GM21723 (cell line): ENCODE measurements around the gene FRAS1.
"Not testable (repeated sequence)": the region's sequence is repeated elsewhere in the genome, so short reads cannot be mapped to it uniquely, and the experiment has no call there.

ENCODE experiments used
- ATAC-seq: cut with Tn5 transposase; IDR thresholded peaks from one replicate; pipeline ENCODE4 v1.9.1; 2021; ENCODE audit warnings: mild to moderate bottlenecking, moderate library complexity; ENCODE audit not compliant: unreplicated experiment

FRAS1 gene

GRCh38 chr4:78493731-78494130 lies 436.6 kb downstream of the FRAS1 start:
- no peak for ATAC-seq

GRCh38 chr4:78496021-78496643 lies 439.0 kb downstream of the FRAS1 start:
- no peak for ATAC-seq

GRCh38 chr4:78506260-78506659 lies 449.1 kb downstream of the FRAS1 start:
- ATAC-seq = not testable (repeated sequence)

GRCh38 chr4:78509043-78509442 lies 451.9 kb downstream of the FRAS1 start:
- ATAC-seq = no peak

GRCh38 chr4:78510108-78510507 lies 453.0 kb downstream of the FRAS1 start:
- no peak for ATAC-seq

- no peak for ATAC-seq
Measured at GRCh38 chr4:78510681-78511080, 453.6 kb downstream of the FRAS1 start.

- no peak for ATAC-seq
Measured at GRCh38 chr4:78512357-78512920, 455.3 kb downstream of the FRAS1 start.

- no peak for ATAC-seq
Measured at GRCh38 chr4:78513411-78513975, 456.4 kb downstream of the FRAS1 start.

GRCh38 chr4:78517050-78517652 lies 460.0 kb downstream of the FRAS1 start:
- no peak for ATAC-seq

GRCh38 chr4:78518561-78518960 lies 461.4 kb downstream of the FRAS1 start:
- no peak for ATAC-seq

- ATAC-seq = no peak
Measured at GRCh38 chr4:78519962-78520361, 462.8 kb downstream of the FRAS1 start.

GRCh38 chr4:78520808-78521226 lies 463.7 kb downstream of the FRAS1 start:
- no peak for ATAC-seq

- no peak for ATAC-seq
Measured at GRCh38 chr4:78524009-78524408, 466.9 kb downstream of the FRAS1 start.

- no peak for ATAC-seq
Measured at GRCh38 chr4:78525559-78525958, 468.4 kb downstream of the FRAS1 start.

- no peak for ATAC-seq
Measured at GRCh38 chr4:78527103-78527502, 470.0 kb downstream of the FRAS1 start.

- no peak for ATAC-seq
Measured at GRCh38 chr4:78527555-78527954, 470.4 kb downstream of the FRAS1 start.

- no peak for ATAC-seq
Measured at GRCh38 chr4:78528327-78528726, 471.2 kb downstream of the FRAS1 start.

GRCh38 chr4:78529569-78530209 lies 472.6 kb downstream of the FRAS1 start:
- ATAC-seq = no peak

- ATAC-seq = no peak
Measured at GRCh38 chr4:78532046-78532445, 474.9 kb downstream of the FRAS1 start.

- ATAC-seq = no peak
Measured at GRCh38 chr4:78533854-78534253, 476.7 kb downstream of the FRAS1 start.

- ATAC-seq = no peak
Measured at GRCh38 chr4:78534286-78534955, 477.3 kb downstream of the FRAS1 start.
